NCI-H1417 treated with DMSO at 0.1 percent for 48 hours (cell line): Measurements from ENCODE around the gene RGS17.
A peak's percentile ranks its signal among the peaks of the same experiment; 100 is the strongest.
"Not testable (repeated sequence)": the region's sequence is repeated elsewhere in the genome, so short reads cannot be mapped to it uniquely, and the experiment has no call there.

Experiments
- DNase-seq: peaks from one replicate; lab custom pipeline; 2025; lab: John Stamatoyannopoulos, UW

The RGS17 gene

DNA sequence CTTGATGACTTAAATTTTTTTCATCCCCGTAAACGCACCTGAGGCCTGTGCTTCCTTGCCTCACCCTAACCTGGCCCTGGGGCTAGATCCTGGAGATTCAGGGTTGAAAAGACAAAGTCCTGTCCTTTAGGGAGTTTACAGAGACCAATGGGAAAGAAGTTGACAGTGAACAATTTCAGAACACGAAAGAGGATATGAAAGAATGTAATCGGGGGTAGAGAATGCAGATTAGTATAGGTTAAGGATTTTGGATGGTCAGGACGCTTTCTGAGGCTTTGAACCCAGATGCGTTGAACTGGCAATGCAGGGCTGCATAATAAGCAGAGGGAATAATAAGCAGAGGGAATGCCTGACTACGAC lies 146.6 kb downstream of the RGS17 start:
- DNase-seq = no peak

DNA sequence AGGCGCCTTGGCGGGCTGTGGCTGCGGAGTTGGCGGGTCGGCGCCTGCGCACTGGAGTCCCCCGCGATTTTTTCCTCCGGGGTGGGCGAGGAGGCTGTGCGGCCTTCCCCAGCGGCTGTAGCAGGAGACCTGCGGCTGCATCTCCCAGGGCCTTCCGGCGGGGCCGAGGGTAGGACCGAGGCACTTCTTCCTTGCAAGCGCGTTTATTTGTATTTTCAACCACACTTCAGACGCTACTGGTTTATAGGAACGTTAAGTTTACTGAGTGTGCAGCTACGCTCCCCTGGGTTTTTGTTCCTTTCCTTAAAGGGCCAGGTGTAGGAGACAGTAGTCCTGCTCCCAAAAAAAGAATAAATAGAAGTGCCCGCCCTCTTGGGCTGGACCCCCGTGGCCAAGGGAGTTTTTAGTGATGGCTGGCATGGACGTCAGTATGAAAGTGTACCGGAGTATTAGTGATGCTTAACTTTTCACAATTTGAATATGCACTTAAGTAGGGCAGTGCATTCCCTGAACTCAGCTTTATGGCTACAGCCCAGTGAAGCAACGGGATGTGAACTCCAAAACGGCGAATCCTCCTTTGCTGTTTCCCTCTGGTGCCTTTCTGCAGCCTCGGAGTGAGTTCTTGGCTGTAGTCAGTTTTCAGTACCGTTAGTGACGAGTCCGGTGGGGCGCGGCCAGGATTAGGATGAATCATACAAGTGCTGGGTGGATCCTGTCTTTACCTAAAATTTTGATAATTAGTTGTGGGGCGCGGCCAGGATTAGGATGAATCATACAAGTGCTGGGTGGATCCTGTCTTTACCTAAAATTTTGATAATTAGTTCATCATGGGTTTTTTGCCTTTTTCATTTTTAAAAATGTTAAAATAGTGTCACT lies 147.2 kb downstream of the RGS17 start:
- no peak for DNase-seq

DNA sequence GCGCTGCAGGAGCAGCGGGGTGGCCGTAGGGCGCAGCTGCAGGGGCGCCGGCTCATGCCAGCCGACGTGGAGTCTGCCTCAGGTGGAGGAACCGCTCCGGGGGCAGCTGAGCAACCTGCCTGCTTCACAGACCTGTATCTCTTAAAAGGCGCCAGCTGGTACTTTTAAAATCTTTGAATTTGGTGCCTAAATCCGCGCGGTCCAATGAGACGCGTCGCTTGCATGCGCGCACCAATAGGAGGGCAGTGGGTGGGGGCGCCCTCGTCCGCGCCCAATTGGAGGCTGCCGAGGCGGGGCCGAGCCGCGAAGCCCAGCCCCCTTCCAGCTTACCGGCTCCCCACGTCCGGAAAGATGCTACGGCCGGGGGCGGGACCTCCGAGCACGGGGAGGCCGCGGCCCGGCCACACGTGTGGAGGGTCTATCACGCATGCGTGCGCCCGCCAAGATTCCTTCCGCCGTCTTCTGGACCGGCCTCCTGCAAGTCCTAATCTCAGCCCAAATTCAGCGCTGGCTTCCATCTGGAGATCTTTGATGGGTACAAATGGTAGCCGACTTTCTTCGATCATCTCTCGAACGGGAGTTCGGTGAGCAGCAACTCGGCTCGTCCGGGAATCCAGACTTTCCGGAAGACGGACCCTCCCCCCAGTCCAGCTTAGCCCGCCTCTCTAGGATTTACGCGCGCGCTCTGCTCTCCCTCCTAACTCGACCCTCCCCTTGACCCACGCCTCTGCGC lies 148.0 kb downstream of the RGS17 start, which contains the start of gene FBXO5:
Gene FBXO5, minus strand, starts transcription at position 138 of the 733 bp plus-strand sequence. Its CDS starts 82 bp downstream, at position 56.
- peak; percentile 98 for DNase-seq

DNA sequence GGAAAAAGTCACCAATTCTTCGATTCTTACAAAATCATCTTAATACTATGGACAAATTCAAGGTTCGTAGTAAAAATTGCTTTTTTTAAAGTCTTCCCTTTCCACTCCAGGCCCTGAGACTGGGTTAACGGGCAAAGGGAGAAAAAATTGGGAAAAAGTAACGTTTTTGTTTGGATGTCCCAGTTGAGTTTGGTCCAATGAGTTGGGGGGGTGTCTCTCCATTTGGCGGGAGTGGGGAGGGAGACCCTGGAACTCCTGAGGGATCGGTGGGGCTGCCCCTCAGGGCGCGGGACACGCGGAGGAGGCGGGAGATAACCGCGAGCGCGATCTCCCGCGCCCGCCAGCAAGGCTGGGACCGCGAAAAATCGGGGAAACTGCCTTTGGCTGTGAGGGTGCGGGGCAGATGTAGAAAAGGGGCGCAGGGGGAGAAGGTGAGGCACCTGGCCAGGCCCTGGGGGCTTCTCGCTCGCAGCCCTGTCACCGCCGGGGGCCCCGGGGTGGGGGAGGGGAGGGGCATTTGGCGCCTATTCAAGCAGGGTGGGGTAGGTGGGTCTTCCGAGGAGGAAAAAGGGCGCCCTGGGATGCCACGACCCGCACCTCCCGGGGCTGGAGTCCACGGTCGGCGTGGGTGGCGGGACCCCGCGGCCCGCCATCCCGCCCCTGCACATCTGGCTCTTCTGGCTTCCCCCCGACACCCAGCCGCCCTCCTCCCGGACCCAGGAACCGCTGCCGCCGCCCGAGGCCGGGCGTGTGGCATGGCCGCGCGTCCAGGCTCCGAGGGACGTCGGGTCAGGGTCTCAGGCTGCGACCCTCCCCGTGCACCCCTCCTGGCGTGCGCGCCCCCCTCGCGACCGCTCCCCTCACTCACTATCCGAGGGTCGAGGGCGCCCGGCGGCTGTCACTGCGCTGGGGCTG lies 148.8 kb downstream of the RGS17 start:
- DNase-seq = no peak

DNA sequence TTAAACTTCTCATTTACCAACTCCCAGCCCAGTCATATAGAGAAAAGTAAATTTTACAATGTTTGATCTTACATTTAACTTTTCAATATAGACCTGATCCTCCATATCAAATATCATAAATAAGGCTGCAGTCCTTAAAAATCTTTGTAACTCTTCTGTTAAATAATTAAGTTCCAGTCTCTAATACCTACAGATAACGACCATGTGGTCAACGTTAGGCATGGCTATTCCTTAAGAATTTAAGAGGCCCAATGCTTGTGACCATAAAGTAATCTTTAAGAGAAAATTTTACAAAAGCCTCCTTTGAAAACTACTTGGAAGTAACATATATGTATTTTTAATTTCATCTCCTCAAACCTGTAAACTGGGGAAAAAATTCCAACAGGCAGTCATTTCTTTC lies 149.9 kb downstream of the RGS17 start:
- DNase-seq = no peak

DNA sequence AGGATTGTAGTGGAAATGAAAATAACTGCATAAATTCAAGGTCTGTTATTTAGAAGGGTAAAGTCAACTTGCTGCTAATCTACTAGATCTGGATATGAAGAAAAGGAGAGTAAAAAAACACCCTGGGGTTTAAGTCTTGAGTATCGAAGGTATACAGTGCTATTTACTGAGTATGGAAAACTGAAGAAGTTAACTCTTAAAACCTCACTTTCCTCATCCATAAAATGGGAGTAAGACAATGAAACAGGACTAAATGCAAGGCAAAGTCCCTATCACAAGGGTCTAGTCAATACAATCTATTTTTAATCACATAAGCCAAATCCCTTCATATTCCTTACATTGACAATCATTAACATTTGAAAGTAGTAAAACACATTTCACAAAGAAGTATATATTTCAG lies 150.4 kb downstream of the RGS17 start:
- DNase-seq = no peak

DNA sequence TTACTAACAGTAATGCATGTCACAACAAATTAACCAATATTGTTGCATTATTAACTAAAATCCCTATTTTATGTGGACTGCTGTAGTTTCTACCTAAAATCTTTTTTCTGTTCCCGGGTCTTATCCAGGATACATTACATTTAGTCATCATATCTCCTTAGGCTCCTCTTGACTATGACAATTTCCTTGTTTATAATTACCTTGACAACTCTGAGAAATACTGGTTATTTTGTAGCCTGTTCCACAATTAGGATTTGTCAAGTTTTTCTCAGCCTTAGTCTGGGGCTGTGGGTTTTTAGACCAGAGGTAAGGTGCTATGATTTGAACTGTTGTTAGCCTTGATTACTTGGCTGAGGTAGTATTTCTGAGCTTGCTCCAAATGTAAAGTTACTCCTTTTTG lies 152.0 kb downstream of the RGS17 start:
- no peak for DNase-seq

DNA sequence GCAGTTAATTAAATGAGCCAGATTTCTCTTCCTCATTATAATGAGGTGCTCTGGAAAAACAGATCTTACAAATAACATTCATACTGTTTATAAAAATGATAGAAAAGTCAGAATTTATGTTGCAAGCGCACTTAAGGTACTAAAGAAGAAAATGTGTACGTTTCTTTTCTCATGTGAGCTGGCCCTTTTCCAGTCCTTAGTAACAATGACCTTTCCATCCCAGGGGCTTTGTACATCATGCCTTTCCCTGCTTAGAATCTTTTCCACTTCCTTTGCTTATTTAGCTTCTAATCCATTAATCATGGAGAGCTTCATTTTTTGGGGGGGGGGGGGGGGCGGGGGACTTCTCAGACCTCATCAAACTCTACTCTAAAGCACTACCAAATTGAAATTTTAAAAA lies 153.0 kb downstream of the RGS17 start:
- no peak for DNase-seq

DNA sequence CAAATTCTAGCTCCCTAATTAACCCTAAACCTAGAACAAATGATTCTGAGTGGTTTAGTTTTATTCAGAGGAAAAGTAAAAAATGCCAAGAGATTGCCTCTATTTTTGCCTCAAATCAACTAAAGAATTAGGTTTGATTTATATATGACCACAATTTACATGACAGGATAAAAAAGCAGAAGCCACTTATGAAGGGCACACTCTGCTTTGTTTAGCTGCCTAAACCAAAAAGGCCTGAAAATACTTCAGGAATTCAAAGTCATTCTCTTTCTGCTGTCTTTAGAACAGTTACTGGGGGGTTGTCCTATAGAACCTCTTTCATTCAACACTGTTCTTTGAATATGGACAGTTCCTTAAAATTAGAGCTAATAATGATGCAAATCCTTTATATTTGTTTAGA lies 153.5 kb downstream of the RGS17 start:
- DNase-seq = no peak

DNA sequence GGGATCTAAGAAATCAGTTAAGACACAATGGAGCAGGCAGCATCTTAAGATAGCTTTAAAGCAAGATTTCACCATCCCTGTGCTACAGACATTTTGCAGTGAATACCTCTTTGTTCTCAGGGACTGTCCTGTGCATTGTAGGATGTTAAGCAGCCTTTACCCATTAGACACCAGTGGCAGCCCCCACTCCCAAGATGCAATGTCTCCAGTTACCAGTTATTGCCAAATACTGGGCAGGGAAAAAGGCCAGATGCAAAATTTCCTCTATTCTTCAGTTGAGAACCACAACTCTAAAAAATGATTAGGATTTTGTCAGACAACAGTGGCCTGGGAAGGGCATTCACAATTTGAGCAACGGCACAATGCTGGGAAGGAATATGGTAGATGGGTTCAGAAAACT lies 154.3 kb downstream of the RGS17 start:
- DNase-seq = no peak

DNA sequence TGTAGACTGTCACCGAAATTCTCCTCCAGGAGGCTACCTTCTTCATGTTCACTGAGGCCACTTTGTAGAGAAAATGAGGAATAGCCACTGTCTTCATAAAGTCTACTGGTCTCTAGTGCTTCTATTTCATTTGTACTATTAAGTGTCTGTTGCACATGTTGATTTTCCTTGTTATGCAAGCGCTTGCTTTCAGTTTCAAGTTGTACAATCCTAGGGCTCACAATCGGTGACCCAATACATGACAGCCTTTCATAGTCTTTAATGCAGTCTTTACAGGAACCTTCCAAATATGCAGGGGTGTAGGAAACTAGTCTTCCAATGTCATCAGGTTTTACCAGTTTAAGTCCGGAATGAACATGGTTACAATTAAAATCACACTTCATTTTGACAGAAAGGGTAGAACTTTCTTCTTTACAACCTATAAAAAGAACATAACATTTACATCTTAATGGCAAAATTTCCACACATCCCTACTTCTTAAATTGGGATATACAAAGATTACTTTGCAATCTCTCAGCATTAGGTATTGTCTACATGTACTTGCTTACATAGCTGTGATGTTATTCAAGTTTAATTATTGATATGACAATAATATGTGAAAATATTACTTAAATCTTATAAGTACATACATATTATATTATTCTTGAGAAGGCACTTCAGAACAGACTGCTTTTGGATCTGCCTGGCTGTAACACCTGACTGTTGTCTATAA lies 155.7 kb downstream of the RGS17 start:
- no peak for DNase-seq

DNA sequence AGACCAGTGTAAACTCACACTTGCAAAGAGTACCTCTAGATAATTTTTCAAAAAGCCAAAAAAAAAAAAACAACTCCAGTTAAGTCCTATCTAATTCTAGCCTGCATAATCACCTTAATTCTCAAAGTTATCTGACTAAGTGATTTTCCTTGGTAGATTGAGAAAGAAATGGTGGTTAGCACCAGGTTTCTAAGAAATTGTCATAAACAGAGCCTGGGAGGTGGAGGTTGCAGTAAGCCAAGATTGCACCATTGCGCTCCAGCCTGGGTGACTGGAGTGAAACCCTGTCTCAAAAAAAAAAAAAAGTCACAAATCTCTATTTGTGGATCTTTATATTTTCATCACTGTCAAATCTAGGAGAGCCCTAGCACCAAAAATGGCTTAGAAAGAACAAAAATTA lies 157.2 kb downstream of the RGS17 start:
- no peak for DNase-seq

DNA sequence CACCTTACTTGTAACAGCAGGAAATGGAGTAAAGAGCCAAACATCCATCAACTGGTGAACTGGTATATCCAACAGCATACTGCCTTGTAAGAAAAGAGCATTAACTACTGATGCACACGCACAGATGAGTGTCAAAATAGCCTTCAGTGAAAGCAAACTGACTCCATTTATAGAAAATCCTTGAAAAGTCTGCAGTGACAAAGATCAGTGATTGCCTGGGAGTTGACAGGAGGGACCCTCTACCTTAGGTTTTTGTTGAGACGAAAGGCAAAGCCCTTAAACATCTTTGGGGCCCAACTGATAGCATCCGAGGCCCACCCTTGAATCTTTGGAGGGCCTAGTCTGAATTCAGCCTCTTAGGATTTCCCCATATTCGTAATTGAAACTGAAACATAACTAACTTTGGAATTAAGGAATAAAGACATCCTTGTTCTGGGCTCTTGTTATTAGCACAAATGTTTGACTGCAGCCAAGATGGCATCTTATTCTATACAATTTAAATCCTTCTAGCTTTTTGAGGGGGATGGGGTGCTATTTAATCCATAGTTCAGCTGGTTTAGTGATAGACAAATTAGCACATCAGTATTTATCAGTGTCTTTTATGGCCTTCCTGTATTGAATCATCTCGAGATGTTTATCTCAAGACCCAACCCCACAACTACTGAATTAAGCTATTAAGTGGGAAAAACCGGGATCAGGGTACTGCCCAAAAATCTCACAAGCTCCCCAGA lies 161.2 kb downstream of the RGS17 start:
- DNase-seq = no peak

DNA sequence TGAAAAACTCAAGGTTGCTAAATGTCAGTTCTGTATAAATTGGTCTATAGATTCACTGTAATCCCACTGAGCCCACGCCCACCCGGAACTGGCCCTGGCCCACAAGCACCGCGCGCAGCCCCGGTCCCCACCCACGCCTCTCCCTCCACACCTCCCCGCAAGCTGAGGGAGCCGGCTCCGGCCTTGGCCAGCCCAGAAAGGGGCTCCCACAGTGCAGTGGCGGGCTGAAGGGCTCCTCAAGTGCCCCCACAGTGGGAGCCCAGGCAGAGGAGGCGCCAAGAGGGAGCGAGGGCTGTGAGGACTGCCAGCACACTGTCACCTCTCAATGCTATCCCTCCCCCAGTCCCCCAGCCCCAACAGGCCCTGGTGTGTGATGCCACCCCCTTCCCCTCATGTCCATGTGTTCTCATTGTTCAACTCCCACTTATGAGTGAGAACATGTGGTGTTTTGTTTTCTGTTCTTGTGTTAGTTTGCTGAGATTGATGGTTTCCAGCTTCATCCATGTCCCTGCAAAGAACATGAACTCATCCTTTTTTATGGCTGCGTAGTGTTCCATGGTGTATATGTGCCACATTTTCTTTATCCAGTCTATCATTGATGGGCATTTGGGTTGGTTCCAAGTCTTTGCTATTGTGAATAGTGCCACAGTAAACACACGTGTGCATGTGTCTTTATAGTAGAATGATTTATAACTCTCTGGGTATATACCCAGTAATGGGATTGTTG lies 164.8 kb downstream of the RGS17 start:
- DNase-seq = not testable (repeated sequence)

DNA sequence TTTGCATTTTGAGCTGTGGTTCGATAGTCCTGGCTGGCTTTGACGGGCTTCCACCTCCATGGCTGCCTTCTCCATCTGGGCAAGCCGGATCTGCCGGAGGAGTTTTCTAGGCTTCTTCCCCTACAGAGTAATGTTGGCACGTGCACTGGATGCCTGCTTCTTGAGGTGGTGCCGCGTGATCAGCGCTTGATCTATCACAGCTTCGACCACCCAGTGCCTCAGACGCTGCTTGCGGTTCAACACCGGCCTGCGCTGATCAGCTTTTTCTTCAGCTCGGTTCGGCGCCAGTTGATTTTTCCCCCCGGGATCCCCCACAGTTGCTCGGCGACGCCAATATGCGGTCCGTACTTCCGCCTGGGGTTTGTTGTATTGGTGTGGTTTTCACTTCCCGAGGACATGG lies 171.7 kb downstream of the RGS17 start:
- no peak for DNase-seq

DNA sequence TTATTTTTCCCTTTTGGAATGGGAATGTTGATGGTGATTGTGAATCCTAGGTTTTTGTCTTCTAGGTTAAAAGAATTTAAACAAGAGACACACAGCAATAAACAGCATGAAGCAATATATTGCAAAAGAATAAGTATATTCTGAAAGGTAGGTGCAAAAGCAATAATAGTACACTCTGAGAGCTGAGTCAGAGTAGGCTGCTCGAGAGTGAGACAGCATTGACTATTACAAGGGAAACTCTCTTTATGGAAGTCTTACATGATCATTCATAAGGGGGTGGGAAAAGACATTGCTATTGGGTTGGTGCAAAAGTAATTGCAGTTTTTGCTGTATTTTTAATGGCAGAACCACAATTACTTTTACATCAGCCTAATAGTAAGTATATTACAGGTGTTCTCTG lies 173.3 kb downstream of the RGS17 start:
- DNase-seq = no peak
